K562 (cell line): ENCODE measurements around the gene SRPK3. TPM values are rescaled to one million over a fixed set of nuclear protein-coding genes. Genes with fewer than 3 reads are reported as not detected.

Source experiments
- BCLAF1 ChIP-seq, 2 experiments: fragments of 450-650 bp in 1 of 2; IDR thresholded peaks; 2 replicates each; pipeline ENCODE4 v1.6.1; 2011 to 2017; ENCODE audit warnings: low read depth in 2 of 2, antibody characterized with exemption in 1 of 2, borderline replicate concordance in 1 of 2, low read length in 1 of 2, mild to moderate bottlenecking in 1 of 2, mixed read lengths in 1 of 2; ENCODE audit not compliant: control insufficient read depth in 1 of 2
- CREM ChIP-seq: IDR thresholded peaks from 2 replicates; pipeline ENCODE4 v1.6.1; 2014; ENCODE audit warnings: antibody characterized with exemption, low read depth
- CXXC5 ChIP-seq: fragments of 250-450 bp; sonication (Bioruptor Pico); IDR thresholded peaks from 2 replicates; pipeline ENCODE4 v1.8.0; 2022; ENCODE audit warnings: inconsistent platforms, mild to moderate bottlenecking, moderate library complexity
- E2F4 ChIP-seq: sonication (generic); formaldehyde crosslinking; IDR thresholded peaks from 2 replicates; pipeline ENCODE4 v1.8.0; 2022; ENCODE audit warnings: mild to moderate bottlenecking, low read depth, missing genetic modification reagents
- JUNB ChIP-seq: fragments of 450-650 bp; formaldehyde crosslinking; conservative IDR thresholded peaks from 2 replicates; pipeline ENCODE4 v1.4.0; 2020; ENCODE audit warnings: mild to moderate bottlenecking
- MGA ChIP-seq: fragments of 450-650 bp; IDR thresholded peaks from 2 replicates; pipeline ENCODE4 v1.6.1; 2016; ENCODE audit warnings: mild to moderate bottlenecking, moderate library complexity
- NFIC ChIP-seq: fragments of 450-650 bp; IDR thresholded peaks from 2 replicates; pipeline ENCODE4 v1.6.1; 2017; ENCODE audit warnings: mild to moderate bottlenecking, inconsistent platforms
- ZKSCAN8 ChIP-seq: fragments of 200-800 bp; sonication (Bioruptor generic); IDR thresholded peaks from 2 replicates; pipeline ENCODE4 v1.6.1; 2016; ENCODE audit warnings: missing genetic modification characterization, missing compliant biosample characterization
- polyA plus RNA-seq, 8 experiments: library from polyadenylated mRNA; depleted of rRNA in 4 of 8; stranded (reverse) in 5 of 8; unstranded in 3 of 8; fragments of >200 nt; fragmentation: Nextera tagmentation in 2 of 8; fragmentation: Illumina TruSeq in 1 of 8; extraction: Ambion mirVana in 2 of 8; extraction: Trizol in 1 of 8; gene quantifications; 2 replicates each; pipeline versions ENCODE4 v1.2.1 to v1.2.3, GENCODE V29; 2011 to 2014; ENCODE audit warnings: inconsistent platforms in 1 of 8, missing spikeins in 1 of 8
- total RNA-seq, 7 experiments: library from RNA; depleted of rRNA in 6 of 7; stranded (reverse); fragments of >200 nt in 6 of 7; fragmentation: Illumina TruSeq in 2 of 7; extraction: Trizol in 2 of 7; gene quantifications; 2 replicates each; pipeline versions ENCODE4 v1.2.1 to v1.2.3, GENCODE V29; 2011 to 2021; ENCODE audit warnings: low replicate concordance in 1 of 7

SRPK3 gene
- total and polyA plus RNA-seq, 9 of the 15 experiments (the other 6 are each of a cell fraction or from before 2014, with no cell fraction given): 0.01 to 0.09 (median 0.04) TPM; not detected in 2

- TF ChIP-seq CREM (0 out of 2 replicates have a peak, but pooled peaks have one; percentile 25), MGA (peak; percentile 54), BCLAF1 (IDR thresholded peaks at IDR 0.05; ENCODE audit: borderline replicate concordance in 1 of 2, control insufficient read depth in 1 of 2, low read depth in 2 of 2, low read length in 1 of 2) (no peak), E2F4 (CRISPR knock-in tag) (no peak), NFIC (no peak), JUNB (CRISPR knock-in tag) (no peak), ZKSCAN8 (CRISPR knock-in tag) (no peak), CXXC5 (CRISPR knock-in tag) (no peak)
These were observed 36.2 kb downstream of the SRPK3 start (continued) for GRCh38 chrX:153816831-153817690.
